ENCODE results near the gene BRICD5. TPM values are rescaled to one million over a fixed set of nuclear protein-coding genes. Genes with fewer than 3 reads are reported as not detected.

The BRICD5 gene
- total RNA-seq, 1 experiment from 2014 or later, result 4.8 TPM

- ChIA-PET POLR2A (ENCODE audit: unreplicated experiment) (no interaction called here), CTCF (interaction anchor here (1.4 kb wide), 1 partner anchor 27 kb away, joined by 7 read pairs; the partner anchor contains the start of gene ECI1)
- Histone ChIP-seq H3K27ac (ENCODE audit: low read length) (peak overlapping the region; percentile 45), H2AFZ (ENCODE audit: low read length) (peak overlapping the region; percentile 74), H3K9me3 (ENCODE audit: low read length) (no peaks in the 10 kb centered on the region), H3K27me3 (ENCODE audit: low read length) (no peaks in the 10 kb centered on the region), H3K4me3 (ENCODE audit: low read length) (peak overlapping the region; percentile 96), H3F3A (ENCODE audit: low read length, unreplicated experiment) (no peaks in the 10 kb centered on the region), H3K79me2 (ENCODE audit: low read length) (peaks cover 55% of the 10 kb centered on the region), H3K9me2 (replicated peaks; ENCODE audit: low read length) (no peaks in the 10 kb centered on the region), H3K4me1 (ENCODE audit: insufficient read depth, low read length) (peaks cover 12% of the 10 kb centered on the region), H4K20me1 (ENCODE audit: low read length) (peaks cover 9% of the 10 kb centered on the region; the same call in 1 of the 2 replicates), H3K9ac (ENCODE audit: low read length) (peak overlapping the region; percentile 97), H3K36me3 (ENCODE audit: low read depth, low read length) (no peaks in the 10 kb centered on the region; the same call in 1 of the 2 replicates), H3K4me2 (ENCODE audit: low read length) (peak overlapping the region; percentile 93)
- TF ChIP-seq EZH2phosphoT487 (IDR thresholded peaks at IDR 0.05; ENCODE audit: borderline replicate concordance, low read length) (no peak), CTCF (conservative IDR thresholded peaks at IDR 0.05; ENCODE audit: low read depth, low read length) (no peak), EZH2 (IDR thresholded peaks at IDR 0.05; ENCODE audit: low read length, unreplicated experiment) (no peak)
- ATAC-seq, result peak; percentile 43
- peak; percentile 39 for DNase-seq
- intact Hi-C loops (cut with micrococcal nuclease), result no loop called here
- BruUV-seq (replicated peaks), result TSS peak; percentile 56
Measured at GRCh38 chr16:2223942-2224486, 13.4 kb upstream of the BRICD5 start.

GRCh38 chr16:2223221-2223941 is 12.7 kb upstream of the BRICD5 start, which contains the start of gene E4F1:
Gene E4F1 (plus strand): TSS chr16:2223591. CDS start chr16:2223614, 23 bp downstream.
- peaks cover 9% of the 10 kb centered on the region; the same call in 1 of the 2 replicates for H4K20me1 ChIP-seq (ENCODE audit: low read length)
- H3K4me1 ChIP-seq (ENCODE audit: insufficient read depth, low read length), result peaks cover 12% of the 10 kb centered on the region
- DNase-seq (peak; percentile 97), ATAC-seq (peak; percentile 94)
- peak within 1 kb of the TSS; percentile 93 for H3K4me2 ChIP-seq (ENCODE audit: low read length)
- peak within 1 kb of the TSS; percentile 96 for H3K4me3 ChIP-seq (ENCODE audit: low read length)
- no TSS peak for BruUV-seq (replicated peaks)
- intact Hi-C loops (cut with micrococcal nuclease), result no loop called here
- POLR2A ChIA-PET (ENCODE audit: unreplicated experiment), result no interaction called here
- no peaks in the 10 kb centered on the region for H3F3A ChIP-seq (ENCODE audit: low read length, unreplicated experiment)
- H2AFZ ChIP-seq (ENCODE audit: low read length), result peak within 1 kb of the TSS; percentile 74
- peaks cover 49% of the 10 kb centered on the region for H3K79me2 ChIP-seq (ENCODE audit: low read length)
- H3K9ac ChIP-seq (ENCODE audit: low read length), result peak within 1 kb of the TSS; percentile 97
- H3K9me3 ChIP-seq (ENCODE audit: low read length), result no peaks in the 10 kb centered on the region
- no peaks in the 10 kb centered on the region for H3K27me3 ChIP-seq (ENCODE audit: low read length)
- no peaks in the 10 kb centered on the region for H3K9me2 ChIP-seq (replicated peaks; ENCODE audit: low read length)
- CTCF ChIA-PET, result interaction anchor here (1.4 kb wide), 1 partner anchor 28 kb away, joined by 7 read pairs; the partner anchor contains the start of gene ECI1
- no peak for TF ChIP-seq EZH2phosphoT487 (IDR thresholded peaks at IDR 0.05; ENCODE audit: borderline replicate concordance, low read length)
- TF ChIP-seq EZH2 (IDR thresholded peaks at IDR 0.05; ENCODE audit: low read length, unreplicated experiment), result no peak
- no peak for TF ChIP-seq CTCF (conservative IDR thresholded peaks at IDR 0.05; ENCODE audit: low read depth, low read length)
- H3K36me3 ChIP-seq (ENCODE audit: low read depth, low read length), result no peaks in the 10 kb centered on the region; the same call in 1 of the 2 replicates
- H3K27ac ChIP-seq (ENCODE audit: low read length), result peak within 1 kb of the TSS; percentile 45
